SK-N-SH (cell line): Measurements from ENCODE around the gene OR10G3. TPM values are rescaled to one million over a fixed set of nuclear protein-coding genes. Genes with fewer than 3 reads are reported as not detected.
A peak's percentile ranks its signal among the peaks of the same experiment; 100 is the strongest.

Experiments
- CTCF ChIA-PET: fragments of 300-600, 350-600 bp; formaldehyde crosslinking; extraction: SDS; loops from one replicate; lab custom pipeline; 2021; lab: Yijun Ruan, JAX
- POLR2A ChIA-PET: fragments of 350-600 bp; sonication (Branson Sonifier 250); formaldehyde crosslinking; extraction: SDS; loops from one replicate; lab custom pipeline; 2020; ENCODE audit warnings: antibody characterized with exemption, inconsistent platforms; lab: Yijun Ruan, JAX
- DNase-seq: peaks from one replicate; pipeline ENCODE4 v3.0.0; 2012
- H2AFZ ChIP-seq: fragments of 200-600 bp; sonication (generic); 2 replicates; pipeline ENCODE4 v1.8.1; 2016; ENCODE audit warnings: antibody characterized with exemption, mild to moderate bottlenecking, low read depth
- H3F3A ChIP-seq: fragments of 200-600 bp; sonication (generic); replicated peaks from 2 replicates; pipeline ENCODE3; 2016; ENCODE audit warnings: antibody characterized with exemption, mild to moderate bottlenecking; ENCODE audit not compliant: insufficient read depth
- H3K27ac ChIP-seq, 2 experiments: fragments of 200-500 bp in 1 of 2; fragments of 200-600 bp in 1 of 2; sonication (Bioruptor generic) in 1 of 2; sonication (generic), shearing (Covaris generic) in 1 of 2; 2 replicates each; pipeline versions ENCODE4 v1.5.1 to v1.6.1; 2014 to 2016; ENCODE audit warnings: low read depth in 2 of 2, inconsistent platforms in 1 of 2, low read length in 1 of 2, mild to moderate bottlenecking in 1 of 2, mixed read lengths in 1 of 2
- H3K27me3 ChIP-seq: fragments of 200-600 bp; sonication (generic), shearing (Covaris generic); 2 replicates; pipeline ENCODE4 v1.6.1; 2016; ENCODE audit warnings: mixed run types; ENCODE audit not compliant: insufficient read depth
- H3K36me3 ChIP-seq, 2 experiments: fragments of 200-500 bp in 1 of 2; fragments of 200-600 bp in 1 of 2; sonication (Bioruptor generic) in 1 of 2; sonication (generic) in 1 of 2; replicated peaks in 1 of 2; 2 replicates each; pipeline versions ENCODE3 to v1.5.1; 2014 to 2016; ENCODE audit warnings: low read length in 1 of 2, mild to moderate bottlenecking in 1 of 2; ENCODE audit not compliant: insufficient read depth in 2 of 2, control insufficient read depth in 1 of 2
- H3K4me1 ChIP-seq, 2 experiments: fragments of 200-500 bp in 1 of 2; fragments of 200-600 bp in 1 of 2; sonication (Bioruptor generic) in 1 of 2; sonication (generic), shearing (Covaris generic) in 1 of 2; 2 replicates each; pipeline versions ENCODE4 v1.5.1 to v1.6.1; 2014 to 2016; ENCODE audit warnings: low read depth in 1 of 2, low read length in 1 of 2, mixed run types in 1 of 2; ENCODE audit not compliant: insufficient read depth in 2 of 2, control insufficient read depth in 1 of 2
- H3K4me2 ChIP-seq: fragments of 200-600 bp; sonication (generic), shearing (Covaris generic); 2 replicates; pipeline ENCODE4 v1.6.1; 2017; ENCODE audit warnings: mixed run types
- H3K4me3 ChIP-seq, 2 experiments: fragments of 200-500 bp in 1 of 2; fragments of 200-600 bp in 1 of 2; sonication (Bioruptor generic) in 1 of 2; sonication (generic), shearing (Covaris generic) in 1 of 2; 2 replicates each; pipeline versions ENCODE4 v1.5.1 to v1.8.1; 2014 to 2016; ENCODE audit warnings: low read depth in 2 of 2, inconsistent platforms in 1 of 2, low read length in 1 of 2, mild to moderate bottlenecking in 1 of 2, mixed read lengths in 1 of 2, moderate library complexity in 1 of 2
- H3K79me2 ChIP-seq: fragments of 200-600 bp; sonication (generic); 2 replicates; pipeline ENCODE4 v1.8.1; 2017; ENCODE audit warnings: mild to moderate bottlenecking; ENCODE audit not compliant: insufficient read depth
- H3K9ac ChIP-seq: fragments of 200-600 bp; sonication (generic); 2 replicates; pipeline ENCODE4 v1.6.1; 2017; ENCODE audit warnings: mixed run types
- H3K9me2 ChIP-seq: fragments of 200-600 bp; sonication (generic); 2 replicates; pipeline ENCODE4 v1.6.1; 2017; ENCODE audit warnings: mixed run types
- H3K9me3 ChIP-seq: fragments of 200-600 bp; sonication (generic); 2 replicates; pipeline ENCODE4 v1.6.1; 2017; ENCODE audit warnings: mixed run types, mild to moderate bottlenecking, moderate library complexity
- H4K20me1 ChIP-seq: fragments of 200-600 bp; sonication (generic); 2 replicates; pipeline ENCODE4 v1.6.1; 2017; ENCODE audit warnings: mild to moderate bottlenecking, mixed run types; ENCODE audit not compliant: insufficient read depth
- CHD2 ChIP-seq: fragments of 150-350 bp; IDR thresholded peaks from 2 replicates; pipeline ENCODE4 v1.6.1; 2018; ENCODE audit warnings: low read length; ENCODE audit not compliant: partially characterized antibody
- ELF1 ChIP-seq: IDR thresholded peaks from 2 replicates; pipeline ENCODE4 v1.4.0; 2012
- EP300 ChIP-seq, 2 experiments: IDR thresholded peaks; 2 replicates each; pipeline versions ENCODE4 v1.4.0 to v1.6.1; 2012; ENCODE audit warnings: borderline replicate concordance in 1 of 2, low read depth in 1 of 2, low read length in 1 of 2
- GABPA ChIP-seq: IDR thresholded peaks from 2 replicates; pipeline ENCODE4 v1.4.0; 2012; ENCODE audit warnings: low read depth, mild to moderate bottlenecking
- IRF3 ChIP-seq: fragments of 150-350 bp; IDR thresholded peaks from 2 replicates; pipeline ENCODE4 v1.6.1; 2016; ENCODE audit warnings: mild to moderate bottlenecking, low read depth, low read length
- NFIC ChIP-seq: IDR thresholded peaks from 2 replicates; pipeline ENCODE4 v1.4.0; 2012; ENCODE audit warnings: borderline replicate concordance
- NRF1 ChIP-seq: IDR thresholded peaks from 2 replicates; pipeline ENCODE4 v1.6.1; 2012; ENCODE audit warnings: low read depth, mild to moderate bottlenecking, low read length
- SIN3A ChIP-seq: IDR thresholded peaks from 2 replicates; pipeline ENCODE4 v1.6.1; 2012; ENCODE audit warnings: low read depth, mild to moderate bottlenecking, low read length, moderate library complexity, borderline replicate concordance
- SMC3 ChIP-seq: IDR thresholded peaks from 2 replicates; pipeline ENCODE4 v1.6.1; 2012; ENCODE audit warnings: low read depth, low read length, improper control_type of control experiment
- USF1 ChIP-seq: IDR thresholded peaks from 2 replicates; pipeline ENCODE4 v1.4.0; 2012; ENCODE audit warnings: low read depth, borderline replicate concordance
- YY1 ChIP-seq: IDR thresholded peaks from 2 replicates; pipeline ENCODE4 v1.4.0; 2012; ENCODE audit warnings: low read depth, mild to moderate bottlenecking
- WGBS: methylation state at CpG from one replicate; pipeline ENCODE4 v1.1.6; 2017; ENCODE audit warnings: low lambda C conversion rate; 5-methylcytosine and 5-hydroxymethylcytosine counted together
- polyA plus RNA-seq, 3 experiments: library from polyadenylated mRNA; depleted of rRNA; stranded (reverse); fragments of >200 nt; gene quantifications; 2 replicates each; pipeline ENCODE4 v1.2.3, GENCODE V29; 2012

OR10G3 gene
- polyA plus RNA-seq, 1 of the 3 experiments (the other 2 are of a cell fraction): not detected

- Histone ChIP-seq H3K4me3 (peak overlapping the region; percentile 45 to 60), H3K36me3 (no peaks in the 10 kb centered on the region), H3K9me3 (no peaks in the 10 kb centered on the region), H3K4me1 (peaks cover 4 to 8% of the 10 kb centered on the region in 2 experiments; a peak in 2 of 4 replicates), H3K4me2 (peak overlapping the region; percentile 77), H3K27me3 (peaks cover 37% of the 10 kb centered on the region), H3F3A (no peaks in the 10 kb centered on the region), H3K9me2 (no peaks in the 10 kb centered on the region), H3K79me2 (no peaks in the 10 kb centered on the region), H3K27ac (no peak overlapping the region), H4K20me1 (no peaks in the 10 kb centered on the region), H3K9ac (no peak overlapping the region), H2AFZ (peak overlapping the region; percentile 51; the same call in 1 of the 2 replicates)
- CTCF ChIA-PET: interaction anchor here (1.0 to 1.3 kb wide), 2 partner anchors 21 to 38 kb away, joined by 3 to 4 read pairs; no protein-coding TSS in a partner anchor
- no peak for TF ChIP-seq SIN3A
- 17% methylated on average over 19 of the region's 25 CpGs for WGBS
- POLR2A ChIA-PET: no interaction called here
- DNase-seq: no peak
Measured at GRCh38 chr14:21536418-21537089, 43.3 kb downstream of the OR10G3 start.

- TF ChIP-seq SIN3A (no peak), SMC3 (no peak), GABPA (no peak), USF1 (no peak), ELF1 (no peak), NFIC (no peak), YY1 (no peak), IRF3 (no peak), EP300 (IDR thresholded peaks at IDR 0.05; ENCODE audit: borderline replicate concordance in 1 of 2, low read depth in 1 of 2, low read length in 1 of 2) (no peak), CHD2 (no peak), NRF1 (no peak)
- Histone ChIP-seq H3K4me3 (peak overlapping the region; percentile 45 to 60; a peak in 3 of 4 replicates), H4K20me1 (no peaks in the 10 kb centered on the region), H3F3A (no peaks in the 10 kb centered on the region), H3K36me3 (no peaks in the 10 kb centered on the region), H3K9ac (no peak overlapping the region), H3K4me2 (peak overlapping the region; percentile 77), H3K79me2 (no peaks in the 10 kb centered on the region), H3K27ac (no peak overlapping the region), H3K9me3 (no peaks in the 10 kb centered on the region), H3K27me3 (peaks cover 37% of the 10 kb centered on the region), H3K4me1 (peaks cover 4 to 8% of the 10 kb centered on the region in 2 experiments; a peak in 2 of 4 replicates), H2AFZ (no peak overlapping the region), H3K9me2 (no peaks in the 10 kb centered on the region)
- WGBS: 19% methylated on average over 6 of the region's 6 CpGs
- ChIA-PET CTCF (interaction anchor here (1.3 kb wide), 1 partner anchor 21 kb away, joined by 3 read pairs; no protein-coding TSS in a partner anchor), POLR2A (no interaction called here)
- no peak for DNase-seq
Measured at GRCh38 chr14:21535545-21536417, 44.1 kb downstream of the OR10G3 start.
